Measurements from ENCODE around the gene CACNA1B.

GRCh38 chr9:138053996-138054752 is 176.6 kb downstream of the CACNA1B start:
- TF ChIP-seq ZNF777 (CRISPR knock-in tag; IDR thresholded peaks at IDR 0.05), result no peak
- no peak for TF ChIP-seq FOXP4 (CRISPR knock-in tag; IDR thresholded peaks at IDR 0.05)
- no peak for TF ChIP-seq CBFB (CRISPR knock-in tag; IDR thresholded peaks at IDR 0.05)

All from HepG2 (cell line).